GM20000 (cell line): Measurements from ENCODE around the gene IL11.

ENCODE experiments used
- DNase-seq: peaks from one replicate; pipeline ENCODE4 v3.0.0; 2012; ENCODE audit warnings: low spot score
- CTCF ChIP-seq: IDR thresholded peaks from 2 replicates; pipeline ENCODE4 v1.5.1; 2012; ENCODE audit warnings: mild to moderate bottlenecking, control low read depth; ENCODE audit errors: extremely low read depth, missing control alignments

The IL11 gene

DNA sequence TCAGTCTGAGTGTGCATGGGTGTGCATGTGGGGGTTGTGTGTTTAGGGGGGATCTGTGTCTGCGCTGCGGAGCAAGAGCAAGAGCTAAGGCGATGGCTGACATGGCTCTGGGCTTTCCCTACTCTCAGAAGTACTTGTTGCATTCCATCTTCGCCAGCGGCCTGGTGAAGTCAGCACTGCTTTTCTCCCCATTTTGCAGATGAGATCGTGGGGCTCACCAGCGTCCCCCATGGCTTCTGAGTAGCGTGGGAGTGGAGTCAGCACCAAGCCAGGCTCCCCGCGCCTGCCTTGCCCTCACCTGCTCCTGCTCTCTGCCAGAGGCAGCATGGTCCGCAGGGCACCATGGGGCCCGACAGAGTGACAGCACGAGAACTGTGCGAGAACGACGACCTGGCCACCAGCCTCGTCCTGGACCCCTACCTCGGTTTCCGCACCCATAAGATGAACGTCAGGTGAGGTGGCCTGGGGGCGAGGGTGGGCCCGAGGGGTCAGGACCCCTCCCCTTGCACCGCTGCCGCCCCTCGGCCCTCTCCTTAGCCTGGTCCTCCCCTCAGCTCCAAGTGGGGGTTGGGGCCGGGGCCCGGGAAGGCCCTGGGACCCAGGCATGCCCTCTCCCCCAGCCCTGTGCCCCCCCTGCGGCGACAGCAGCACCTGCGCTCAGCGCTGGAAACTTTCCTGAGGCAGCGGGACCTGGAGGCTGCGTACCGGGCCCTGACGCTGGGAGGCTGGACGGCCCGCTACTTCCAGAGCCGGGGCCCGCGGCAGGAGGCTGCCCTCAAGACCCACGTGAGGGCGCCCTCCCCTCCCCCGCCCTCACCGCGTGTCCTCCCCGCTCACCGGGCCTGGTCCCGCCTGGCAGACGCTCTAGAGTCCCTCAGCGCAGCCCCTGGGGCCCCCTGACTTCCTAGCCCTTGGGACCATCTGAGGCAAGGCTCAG is 28.4 kb downstream of the IL11 start:
- TF ChIP-seq CTCF, result no peak
- no peak for DNase-seq

- TF ChIP-seq CTCF, result no peak
- DNase-seq, result peak; percentile 94
Measured at GRCh38 chr19:55341171-55341588, 29.1 kb downstream of the IL11 start.

- DNase-seq, result no peak
Measured at GRCh38 chr19:55340784-55341147, 29.5 kb downstream of the IL11 start.

GRCh38 chr19:55339889-55340783 is 30.1 kb downstream of the IL11 start:
- TF ChIP-seq CTCF, result no peak
- no peak for DNase-seq

More at GRCh38 chr19:55340784-55341147, 29.5 kb downstream of the IL11 start:
- no peak for TF ChIP-seq CTCF

DNA sequence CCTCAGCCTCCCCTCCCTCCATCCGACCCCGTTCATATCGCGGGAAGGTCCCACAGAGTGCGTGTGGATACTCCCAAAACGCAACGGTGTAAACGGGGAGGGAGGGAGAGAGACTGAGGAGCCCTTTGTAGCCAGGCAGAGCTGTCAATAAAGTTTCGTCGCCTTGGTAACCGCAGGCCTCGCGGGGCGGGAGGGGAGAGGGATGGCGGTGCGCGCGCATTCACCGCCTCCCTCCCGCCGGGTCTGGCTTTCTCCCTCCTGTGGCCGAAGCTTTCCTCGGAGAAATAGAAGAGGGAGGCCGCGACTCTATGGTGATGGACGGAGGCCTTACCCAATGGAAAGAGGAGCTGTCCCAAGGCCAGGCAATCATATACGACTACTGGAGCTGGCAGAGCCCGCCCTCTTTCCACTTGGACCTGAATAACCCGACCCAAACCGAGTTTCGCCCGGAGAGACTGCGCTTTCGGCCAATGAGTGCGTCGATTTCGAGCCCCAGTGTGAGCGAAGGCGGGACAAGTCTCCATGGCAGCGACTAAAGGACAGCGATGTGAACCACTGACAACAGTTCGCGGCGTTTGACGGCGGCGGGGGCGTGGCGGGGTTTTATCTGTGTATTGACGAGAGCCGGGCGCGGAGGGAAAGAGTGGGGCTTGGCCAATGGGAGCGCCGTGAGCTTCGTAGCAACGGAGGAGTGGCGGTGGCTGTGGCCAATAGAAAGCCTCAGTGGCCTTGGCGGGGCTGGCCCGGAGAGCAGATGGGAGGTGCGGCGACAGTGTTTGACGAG is 31.0 kb downstream of the IL11 start, which contains the start of gene KMT5C:
TSS of gene KMT5C (plus strand) at position 772 of the 784 bp plus-strand sequence. CDS start 2,061 bp downstream, outside the sequence.
- DNase-seq, result peak; percentile 99
- no peak for TF ChIP-seq CTCF

DNA sequence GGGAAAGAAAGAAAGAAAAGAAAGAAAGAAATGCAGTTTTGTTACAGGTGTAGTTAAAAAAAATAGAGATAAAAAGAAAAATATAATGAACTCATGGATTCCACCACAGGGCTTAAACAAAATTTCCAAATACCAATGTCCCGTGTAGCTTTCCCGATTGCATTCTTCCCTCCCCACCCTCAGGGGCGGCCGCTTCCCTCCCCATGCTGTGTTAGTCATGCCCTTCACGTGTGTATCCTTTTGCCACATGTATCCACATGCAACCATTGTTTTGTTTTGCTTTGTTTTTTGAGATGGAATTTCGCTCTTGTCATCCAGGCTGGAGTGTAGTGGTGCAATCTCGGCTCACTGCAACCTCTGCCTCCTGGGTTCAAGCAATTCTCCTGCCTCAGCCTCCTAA is 34.2 kb downstream of the IL11 start:
- no peak for DNase-seq
- no peak for TF ChIP-seq CTCF
